Transverse colon (tissue), 4 donors: ENCODE measurements around the gene PRKCE. TPM values are rescaled to one million over a fixed set of nuclear protein-coding genes. Genes with fewer than 3 reads are reported as not detected.

Source experiments
- DNase-seq: peaks from one replicate; pipeline ENCODE4 v3.0.0-alpha.2; 2019
- H3K27ac ChIP-seq, 4 donors: fragments of 200-600 bp; sonication (generic); 2 replicates each; pipeline ENCODE4 v1.5.1; 2016 to 2018; ENCODE audit warnings: inconsistent platforms in 4 of 4
- H3K27me3 ChIP-seq: fragments of 200-600 bp; sonication (generic); 2 replicates; pipeline ENCODE4 v1.5.1; 2017; ENCODE audit warnings: inconsistent platforms
- H3K36me3 ChIP-seq, 4 donors: fragments of 200-600 bp; sonication (generic); 2 replicates each; pipeline ENCODE4 v1.5.1; 2017 to 2019; ENCODE audit warnings: inconsistent platforms in 4 of 4
- H3K4me1 ChIP-seq, 4 donors: fragments of 200-600 bp; sonication (generic); 2 replicates each; pipeline ENCODE4 v1.5.1; 2017 to 2020; ENCODE audit warnings: inconsistent platforms in 4 of 4
- H3K4me3 ChIP-seq, 4 donors: fragments of 200-600 bp; sonication (generic); 1 replicate in 1 of 4; 2 replicates in 3 of 4; pipeline versions ENCODE4 v1.5.1 to v1.6.1; 2017 to 2019; ENCODE audit warnings: inconsistent platforms in 4 of 4
- H3K9me3 ChIP-seq, 2 donors: fragments of 200-600 bp; sonication (generic); 2 replicates each; pipeline ENCODE4 v1.5.1; 2017 to 2019; ENCODE audit warnings: inconsistent platforms in 2 of 2
- CTCF ChIP-seq, 5 experiments: fragments of 200-600 bp in 3 of 5; fragments of 450-650 bp in 2 of 5; sonication (generic) in 3 of 5; IDR thresholded peaks; 1 replicate in 2 of 5; 2 replicates in 3 of 5; pipeline ENCODE4 v1.5.1; 2016 to 2017; ENCODE audit warnings: antibody characterized with exemption in 5 of 5, inconsistent platforms in 3 of 5, mild to moderate bottlenecking in 2 of 5, moderate library complexity in 1 of 5
- EP300 ChIP-seq: sonication (generic); formaldehyde crosslinking; IDR thresholded peaks from one replicate; pipeline ENCODE4 v1.6.1; 2017; ENCODE audit warnings: antibody characterized with exemption, low read depth
- POLR2A ChIP-seq: fragments of 450-650 bp; IDR thresholded peaks from one replicate; pipeline ENCODE4 v1.6.1; 2016; ENCODE audit warnings: antibody characterized with exemption, mild to moderate bottlenecking, moderate library complexity
- POLR2AphosphoS5 ChIP-seq, 3 donors: sonication (generic); formaldehyde crosslinking; IDR thresholded peaks; one replicate each; pipeline ENCODE4 v1.6.1; 2016; ENCODE audit warnings: antibody characterized with exemption in 3 of 3
- WGBS, 2 donors: methylation state at CpG; one replicate each; pipeline ENCODE4 v1.1.5; 2018; ENCODE audit warnings: low coverage in 1 of 2; 5-methylcytosine and 5-hydroxymethylcytosine counted together
- in situ Hi-C, 4 donors: fragments of 200-750 bp; cut with MboI; loops; one replicate each; pipeline versions ENCODE4 v1.15.0 to v1.15.1; 2017; ENCODE audit warnings: low sequenced_read_pairs in 3 of 4, low pct_ligation_motif_present in 1 of 4, low pct_unique_long_range_greater_than_20kb in 1 of 4
- intact Hi-C: fragments of 100-400 bp; cut with DNase I; formaldehyde crosslinking; loops from one replicate; pipeline ENCODE4 v1.15.1; 2023; ENCODE audit warnings: low total_unique reads
- total RNA-seq, 4 donors: library from RNA; depleted of rRNA; stranded (reverse); fragments of >200 nt; gene quantifications; one replicate each; pipeline ENCODE4 v1.1.0, GENCODE V29; 2016

The PRKCE gene
- total RNA-seq, 4 donors from 2014 or later = 8.6 to 20.6 (median 11.3) TPM

GRCh38 chr2:45839508-45840251, 188.2 kb downstream of the PRKCE start:
- Histone ChIP-seq H3K4me3 (no peak overlapping the region), H3K36me3 (no peaks in the 10 kb centered on the region), H3K27me3 (no peaks in the 10 kb centered on the region), H3K9me3 (no peaks in the 10 kb centered on the region), H3K27ac (no peak overlapping the region), H3K4me1 (peaks cover 0 to 21% (median 6%) of the 10 kb centered on the region in 4 donors)
- in situ Hi-C loops (no loop called here), intact Hi-C loops (no loop called here)
- no peak for TF ChIP-seq EP300
- no peak for TF ChIP-seq POLR2AphosphoS5 (IDR thresholded peaks at IDR 0.05)
- no peak for TF ChIP-seq CTCF (IDR thresholded peaks at IDR 0.05)
- no peak for TF ChIP-seq POLR2A
- no peak for DNase-seq
- WGBS, 2 donors = 45 to 70% methylated on average over 7 to 14 of the region's 14 CpGs

GRCh38 chr2:45840481-45840880, 189.0 kb downstream of the PRKCE start:
- 88% methylated on average over 9 of the region's 9 CpGs; no CpG with 5 or more reads in 1 of the 2 donors for WGBS, 2 donors
- DNase-seq = no peak
- Histone ChIP-seq H3K4me1 (peaks cover 0 to 28% (median 6%) of the 10 kb centered on the region in 4 donors), H3K27ac (no peak overlapping the region), H3K4me3 (no peak overlapping the region), H3K36me3 (no peaks in the 10 kb centered on the region), H3K27me3 (no peaks in the 10 kb centered on the region), H3K9me3 (no peaks in the 10 kb centered on the region)
- in situ Hi-C loops (no loop called here), intact Hi-C loops (no loop called here)
- TF ChIP-seq POLR2A = no peak
- no peak for TF ChIP-seq POLR2AphosphoS5 (IDR thresholded peaks at IDR 0.05)
- no peak for TF ChIP-seq CTCF (IDR thresholded peaks at IDR 0.05)
- no peak for TF ChIP-seq EP300

- DNase-seq = no peak
- no peak overlapping the region for H3K27ac ChIP-seq
- intact Hi-C loops (no loop called here), in situ Hi-C loops (no loop called here)
- H3K4me1 ChIP-seq = peaks cover 0 to 27% (median 6%) of the 10 kb centered on the region in 4 donors
- no peak overlapping the region for H3K4me3 ChIP-seq
- H3K27me3 ChIP-seq = no peaks in the 10 kb centered on the region
- TF ChIP-seq POLR2AphosphoS5 (IDR thresholded peaks at IDR 0.05) = no peak
- TF ChIP-seq POLR2A = no peak
- TF ChIP-seq CTCF (IDR thresholded peaks at IDR 0.05) = no peak
- TF ChIP-seq EP300 = no peak
- H3K9me3 ChIP-seq = no peaks in the 10 kb centered on the region
- 75 to 92% methylated on average over 3 to 4 of the region's 4 CpGs for WGBS, 2 donors
- no peaks in the 10 kb centered on the region for H3K36me3 ChIP-seq
Observed at GRCh38 chr2:45841752-45842407, 190.4 kb downstream of the PRKCE start.

- no peak overlapping the region for H3K27ac ChIP-seq
- no peak overlapping the region for H3K4me3 ChIP-seq
- peaks cover 0 to 27% (median 6%) of the 10 kb centered on the region in 4 donors for H3K4me1 ChIP-seq
- no peak for DNase-seq
- in situ Hi-C loops (no loop called here), intact Hi-C loops (no loop called here)
- WGBS, 2 donors = 76 to 89% methylated on average over 7 to 8 of the region's 8 CpGs
- H3K27me3 ChIP-seq = no peaks in the 10 kb centered on the region
- H3K36me3 ChIP-seq = no peaks in the 10 kb centered on the region
- TF ChIP-seq POLR2AphosphoS5 (IDR thresholded peaks at IDR 0.05) = no peak
- TF ChIP-seq EP300 = no peak
- TF ChIP-seq POLR2A = no peak
- TF ChIP-seq CTCF (IDR thresholded peaks at IDR 0.05) = no peak
- no peaks in the 10 kb centered on the region for H3K9me3 ChIP-seq
Observed at GRCh38 chr2:45843136-45843535, 191.7 kb downstream of the PRKCE start.
